ENCODE measurements around the gene BABAM2. TPM values are rescaled to one million over a fixed set of nuclear protein-coding genes. Genes with fewer than 3 reads are reported as not detected.

Gene BABAM2
- total and polyA plus RNA-seq, 7 donors: 34.2 to 74.5 (median 52.3) TPM

- intact Hi-C loops (cut with DNase I): loop anchor here in 1 of 2 donors (2.0 kb wide), 1 partner anchor 115 kb away; the partner anchor contains the start of gene FOSL2
- no peak for ATAC-seq
- H3K36me3 ChIP-seq (ENCODE audit: insufficient read depth in 1 of 2, low read depth in 1 of 2): no peaks in the 10 kb centered on the region
- no peaks in the 10 kb centered on the region for H3K27me3 ChIP-seq (ENCODE audit: insufficient read depth in 3 of 3, low read length in 2 of 3)
- DNase-seq: no peak
- no peak overlapping the region for H3K4me3 ChIP-seq
- H3K27ac ChIP-seq: no peak overlapping the region
- TF ChIP-seq CTCF (IDR thresholded peaks at IDR 0.05): no peak
- 84 to 90% (median 86%) methylated on average over 7 of the region's 7 CpGs for WGBS, 3 donors
- H3K4me1 ChIP-seq: peaks cover 26% of the 10 kb centered on the region
- H3K9me3 ChIP-seq: no peaks in the 10 kb centered on the region
Measured at GRCh38 chr2:28277466-28277865, 386.9 kb downstream of the BABAM2 start.

DNA sequence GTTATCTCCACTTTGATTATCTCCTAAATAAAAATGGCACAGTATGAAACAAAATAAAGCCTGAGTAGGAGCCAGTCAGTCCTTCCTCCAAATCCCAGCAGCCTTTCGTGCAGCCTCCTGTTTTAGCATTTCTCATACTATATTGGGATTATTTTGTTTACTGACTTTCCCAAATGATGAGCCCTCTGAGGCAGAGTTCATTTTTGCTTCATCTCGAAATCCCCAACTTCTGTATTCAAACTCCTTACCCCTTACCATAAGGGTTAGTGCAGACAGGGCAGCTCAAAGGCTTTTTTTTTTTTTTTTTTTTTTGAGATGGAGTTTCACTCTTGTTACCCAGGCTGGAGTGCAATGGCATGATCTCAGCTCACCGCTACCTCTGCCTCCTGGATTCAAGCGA lies 388.8 kb downstream of the BABAM2 start:
- DNase-seq: no peak
- Histone ChIP-seq H3K27ac (no peak overlapping the region), H3K4me3 (no peak overlapping the region), H3K9me3 (no peaks in the 10 kb centered on the region), H3K36me3 (ENCODE audit: insufficient read depth in 1 of 2, low read depth in 1 of 2) (no peaks in the 10 kb centered on the region), H3K4me1 (peaks cover 23% of the 10 kb centered on the region), H3K27me3 (ENCODE audit: insufficient read depth in 3 of 3, low read length in 2 of 3) (no peaks in the 10 kb centered on the region)
- intact Hi-C loops (cut with DNase I): no loop called here
- ATAC-seq: no peak
- 92 to 95% (median 95%) methylated on average over 4 of the region's 4 CpGs for WGBS, 3 donors
- no peak for TF ChIP-seq CTCF (IDR thresholded peaks at IDR 0.05)

DNA sequence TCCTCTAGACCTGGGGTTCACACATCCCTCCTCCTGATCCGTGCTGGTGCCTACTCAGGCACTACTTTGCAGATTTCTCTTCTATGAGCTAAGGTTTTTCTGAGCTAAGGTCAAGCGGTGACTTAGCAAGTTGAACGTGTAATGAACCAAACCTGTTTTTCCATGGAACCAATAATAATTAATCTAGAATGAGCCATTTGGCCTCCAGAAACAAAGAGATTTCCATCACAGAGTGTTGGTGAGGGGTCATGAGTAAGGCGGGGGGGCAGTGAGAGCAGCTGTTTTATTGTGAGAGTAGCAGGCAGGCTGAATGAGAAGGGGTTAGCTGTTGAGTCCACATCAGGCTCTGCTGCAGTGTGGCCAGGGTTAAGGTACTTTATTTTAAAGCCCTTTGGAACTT lies 390.1 kb downstream of the BABAM2 start:
- no peaks in the 10 kb centered on the region for H3K9me3 ChIP-seq
- no peaks in the 10 kb centered on the region for H3K36me3 ChIP-seq (ENCODE audit: insufficient read depth in 1 of 2, low read depth in 1 of 2)
- no peak overlapping the region for H3K4me3 ChIP-seq
- H3K27me3 ChIP-seq (ENCODE audit: insufficient read depth in 3 of 3, low read length in 2 of 3): no peaks in the 10 kb centered on the region
- no peak overlapping the region for H3K27ac ChIP-seq
- ATAC-seq (no peak), DNase-seq (no peak)
- WGBS, 3 donors: 93 to 98% (median 94%) methylated on average over 4 of the region's 4 CpGs
- H3K4me1 ChIP-seq: peaks cover 12% of the 10 kb centered on the region
- intact Hi-C loops (cut with DNase I): no loop called here
- TF ChIP-seq CTCF (IDR thresholded peaks at IDR 0.05): no peak

- intact Hi-C loops (cut with DNase I): no loop called here
- Histone ChIP-seq H3K9me3 (no peaks in the 10 kb centered on the region), H3K27ac (no peak overlapping the region), H3K36me3 (ENCODE audit: insufficient read depth in 1 of 2, low read depth in 1 of 2) (no peaks in the 10 kb centered on the region), H3K27me3 (ENCODE audit: insufficient read depth in 3 of 3, low read length in 2 of 3) (no peaks in the 10 kb centered on the region), H3K4me1 (peaks cover 1% of the 10 kb centered on the region), H3K4me3 (no peak overlapping the region)
- DNase-seq (no peak), ATAC-seq (no peak)
- no peak for TF ChIP-seq CTCF (IDR thresholded peaks at IDR 0.05)
- 91 to 100% (median 91%) methylated on average over 1 of the region's 1 CpG for WGBS, 3 donors
Measured at GRCh38 chr2:28281739-28282138, 391.2 kb downstream of the BABAM2 start.

GRCh38 chr2:28282248-28282647 lies 391.7 kb downstream of the BABAM2 start:
- H3K4me1 ChIP-seq: peaks cover 4% of the 10 kb centered on the region
- DNase-seq: no peak
- 81 to 93% (median 87%) methylated on average over 3 of the region's 3 CpGs for WGBS, 3 donors
- ATAC-seq: no peak
- H3K4me3 ChIP-seq: no peak overlapping the region
- H3K9me3 ChIP-seq: no peaks in the 10 kb centered on the region
- intact Hi-C loops (cut with DNase I): no loop called here
- no peaks in the 10 kb centered on the region for H3K36me3 ChIP-seq (ENCODE audit: insufficient read depth in 1 of 2, low read depth in 1 of 2)
- no peaks in the 10 kb centered on the region for H3K27me3 ChIP-seq (ENCODE audit: insufficient read depth in 3 of 3, low read length in 2 of 3)
- no peak for TF ChIP-seq CTCF (IDR thresholded peaks at IDR 0.05)
- no peak overlapping the region for H3K27ac ChIP-seq
